Keratinocyte (primary cell): Measurements from ENCODE around the gene ME2.

Source experiments
- EZH2 ChIP-seq: IDR thresholded peaks from one replicate; pipeline ENCODE4 v1.6.1; 2012; ENCODE audit warnings: inconsistent platforms, mild to moderate bottlenecking, low read length, moderate library complexity
- TF ChIP-seq, protein P1 (sequence below), 3 experiments: IDR thresholded peaks in 1 of 3; conservative IDR thresholded peaks in 1 of 3; optimal IDR thresholded peaks in 1 of 3; 2 replicates in 2 of 3; 3 replicates in 1 of 3; pipeline versions ENCODE3 to v1.5.1; 2011; ENCODE audit warnings: low read length in 3 of 3, mild to moderate bottlenecking in 3 of 3, moderate library complexity in 2 of 3, control low read depth in 1 of 3, inconsistent platforms in 1 of 3; ENCODE audit not compliant: insufficient read depth in 2 of 3; ENCODE audit errors: extremely low read depth in 1 of 3

DNA sequence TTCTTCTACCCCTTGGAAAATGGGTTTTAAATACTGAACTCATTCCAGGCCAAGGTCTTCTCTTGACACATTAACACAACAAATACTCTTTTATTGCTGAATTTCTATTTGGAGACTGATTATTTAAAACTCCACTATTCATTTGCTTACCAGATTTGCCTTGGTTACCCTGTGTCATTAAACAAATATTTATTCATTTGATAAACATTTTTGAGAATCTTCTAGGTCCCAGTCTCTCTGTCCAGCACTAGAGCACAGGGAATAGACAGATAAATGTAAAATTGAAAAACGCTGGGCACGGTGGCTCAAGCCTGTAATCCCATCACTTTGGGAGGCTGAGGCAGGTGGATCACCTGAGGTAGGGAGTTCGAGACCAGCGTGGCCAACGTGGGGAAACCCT is 49.3 kb upstream of the ME2 start:
- no peak for TF ChIP-seq EZH2
- TF ChIP-seq, protein P1, sequence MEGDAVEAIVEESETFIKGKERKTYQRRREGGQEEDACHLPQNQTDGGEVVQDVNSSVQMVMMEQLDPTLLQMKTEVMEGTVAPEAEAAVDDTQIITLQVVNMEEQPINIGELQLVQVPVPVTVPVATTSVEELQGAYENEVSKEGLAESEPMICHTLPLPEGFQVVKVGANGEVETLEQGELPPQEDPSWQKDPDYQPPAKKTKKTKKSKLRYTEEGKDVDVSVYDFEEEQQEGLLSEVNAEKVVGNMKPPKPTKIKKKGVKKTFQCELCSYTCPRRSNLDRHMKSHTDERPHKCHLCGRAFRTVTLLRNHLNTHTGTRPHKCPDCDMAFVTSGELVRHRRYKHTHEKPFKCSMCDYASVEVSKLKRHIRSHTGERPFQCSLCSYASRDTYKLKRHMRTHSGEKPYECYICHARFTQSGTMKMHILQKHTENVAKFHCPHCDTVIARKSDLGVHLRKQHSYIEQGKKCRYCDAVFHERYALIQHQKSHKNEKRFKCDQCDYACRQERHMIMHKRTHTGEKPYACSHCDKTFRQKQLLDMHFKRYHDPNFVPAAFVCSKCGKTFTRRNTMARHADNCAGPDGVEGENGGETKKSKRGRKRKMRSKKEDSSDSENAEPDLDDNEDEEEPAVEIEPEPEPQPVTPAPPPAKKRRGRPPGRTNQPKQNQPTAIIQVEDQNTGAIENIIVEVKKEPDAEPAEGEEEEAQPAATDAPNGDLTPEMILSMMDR (optimal IDR thresholded peaks at IDR 0.05 in 1 of 3, IDR thresholded peaks at IDR 0.05 in 1 of 3, conservative IDR thresholded peaks at IDR 0.05 in 1 of 3; ENCODE audit: extremely low read depth in 1 of 3, insufficient read depth in 2 of 3, low read length in 3 of 3), result no peak
